Lower lobe of right lung (tissue), 2 donors: ENCODE results near the gene PCID2. TPM values are rescaled to one million over a fixed set of nuclear protein-coding genes. Genes with fewer than 3 reads are reported as not detected.
"Not testable (repeated sequence)": the region's sequence is repeated elsewhere in the genome, so short reads cannot be mapped to it uniquely, and the experiment has no call there.

Experiments
- ATAC-seq, 2 donors: fragments of 200-7000 bp; cut with Tn5 transposase; one replicate each; pipeline ENCODE4 v1.9.1; 2020 to 2022; ENCODE audit warnings: mild to moderate bottlenecking in 2 of 2, moderate library complexity in 2 of 2
- DNase-seq: peaks from one replicate; pipeline ENCODE4 v3.0.0-alpha.2; 2020
- H3K27ac ChIP-seq: fragments of 200-600 bp; one replicate; pipeline ENCODE4 v1.8.0; 2022
- H3K27me3 ChIP-seq: fragments of 200-600 bp; one replicate; pipeline ENCODE4 v1.8.0; 2022; ENCODE audit warnings: low read depth
- H3K36me3 ChIP-seq: fragments of 200-600 bp; one replicate; pipeline ENCODE4 v1.8.0; 2022; ENCODE audit warnings: mild to moderate bottlenecking
- H3K4me1 ChIP-seq: fragments of 200-600 bp; one replicate; pipeline ENCODE4 v1.8.0; 2022
- H3K4me3 ChIP-seq: fragments of 200-600 bp; one replicate; pipeline ENCODE4 v1.8.0; 2022; ENCODE audit warnings: mild to moderate bottlenecking
- H3K9me3 ChIP-seq: fragments of 200-600 bp; one replicate; pipeline ENCODE4 v1.8.0; 2022
- intact Hi-C: fragments of 100-400 bp; cut with DNase I; formaldehyde crosslinking; loops from one replicate; pipeline ENCODE4 v1.11.0; 2022
- total RNA-seq: library from RNA; stranded (reverse); fragmentation: NEBNext Ultra II Directional; extraction: Animal tissue kit (Norgen Biotek cat#: 25700); gene quantifications from one replicate; pipeline ENCODE4 v1.2.1, GENCODE V29; 2021
- TF ChIP-seq, protein P1 (sequence below): fragments of 200-600 bp; IDR thresholded peaks from one replicate; pipeline ENCODE4 v1.8.0; 2022; ENCODE audit warnings: antibody characterized with exemption, mild to moderate bottlenecking
- donor health status: DM: no; HTN: yes; CAD: no; lungs with severe emphysema.

The PCID2 gene
- total RNA-seq, 1 donor from 2014 or later = 35.1 TPM

DNA sequence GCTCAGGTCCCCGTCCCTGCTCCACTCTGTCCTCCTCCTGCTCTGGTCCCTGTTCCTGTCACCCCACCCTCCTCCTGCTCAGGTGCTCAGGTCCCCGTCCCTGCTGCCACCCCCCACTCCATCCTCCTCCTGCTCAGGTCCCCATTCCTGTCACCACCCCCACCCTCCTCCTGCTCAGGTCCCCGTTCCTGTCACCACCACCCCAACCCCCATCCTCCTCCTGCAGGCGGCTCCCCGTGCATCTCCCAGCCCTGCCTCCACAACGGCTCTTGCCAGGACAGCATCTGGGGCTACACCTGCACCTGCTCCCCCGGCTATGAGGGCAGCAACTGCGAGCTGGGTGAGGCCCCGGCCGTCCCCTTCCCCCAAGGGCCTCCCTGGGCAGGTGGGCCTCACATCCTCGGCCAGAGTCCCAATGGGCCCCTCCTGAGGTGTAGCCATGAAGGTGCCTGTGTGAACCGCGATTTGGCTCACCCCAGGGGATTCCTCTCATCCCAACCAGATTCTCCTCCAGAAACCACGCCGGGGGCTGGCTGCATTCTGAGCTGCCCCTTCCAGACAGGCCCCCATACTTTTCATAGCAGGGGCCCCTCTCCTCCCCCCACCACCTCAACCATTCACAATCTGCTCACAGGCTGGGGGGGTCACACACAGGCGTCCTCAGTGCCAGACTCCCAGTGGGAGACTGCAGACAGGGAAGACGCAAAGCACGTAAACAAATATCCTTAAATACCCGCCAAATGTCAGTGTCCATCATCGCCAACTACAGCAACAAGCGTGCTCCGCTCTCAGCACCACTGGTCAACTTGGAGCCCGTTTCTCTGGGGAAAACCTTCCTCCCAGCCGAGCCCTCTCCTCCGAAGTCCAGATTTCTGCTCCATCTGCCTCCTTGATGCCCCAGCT, 45.4 kb downstream of the PCID2 start:
- H3K4me3 ChIP-seq = no peak overlapping the region
- peaks cover 22% of the 10 kb centered on the region for H3K27me3 ChIP-seq
- no peaks in the 10 kb centered on the region for H3K36me3 ChIP-seq
- DNase-seq = no peak
- TF ChIP-seq, protein P1, sequence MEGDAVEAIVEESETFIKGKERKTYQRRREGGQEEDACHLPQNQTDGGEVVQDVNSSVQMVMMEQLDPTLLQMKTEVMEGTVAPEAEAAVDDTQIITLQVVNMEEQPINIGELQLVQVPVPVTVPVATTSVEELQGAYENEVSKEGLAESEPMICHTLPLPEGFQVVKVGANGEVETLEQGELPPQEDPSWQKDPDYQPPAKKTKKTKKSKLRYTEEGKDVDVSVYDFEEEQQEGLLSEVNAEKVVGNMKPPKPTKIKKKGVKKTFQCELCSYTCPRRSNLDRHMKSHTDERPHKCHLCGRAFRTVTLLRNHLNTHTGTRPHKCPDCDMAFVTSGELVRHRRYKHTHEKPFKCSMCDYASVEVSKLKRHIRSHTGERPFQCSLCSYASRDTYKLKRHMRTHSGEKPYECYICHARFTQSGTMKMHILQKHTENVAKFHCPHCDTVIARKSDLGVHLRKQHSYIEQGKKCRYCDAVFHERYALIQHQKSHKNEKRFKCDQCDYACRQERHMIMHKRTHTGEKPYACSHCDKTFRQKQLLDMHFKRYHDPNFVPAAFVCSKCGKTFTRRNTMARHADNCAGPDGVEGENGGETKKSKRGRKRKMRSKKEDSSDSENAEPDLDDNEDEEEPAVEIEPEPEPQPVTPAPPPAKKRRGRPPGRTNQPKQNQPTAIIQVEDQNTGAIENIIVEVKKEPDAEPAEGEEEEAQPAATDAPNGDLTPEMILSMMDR = no peak
- peak; percentile 5 to 14 for ATAC-seq
- H3K9me3 ChIP-seq = no peaks in the 10 kb centered on the region
- no peaks in the 10 kb centered on the region for H3K4me1 ChIP-seq
- intact Hi-C loops = no loop called here
- no peak overlapping the region for H3K27ac ChIP-seq

DNA sequence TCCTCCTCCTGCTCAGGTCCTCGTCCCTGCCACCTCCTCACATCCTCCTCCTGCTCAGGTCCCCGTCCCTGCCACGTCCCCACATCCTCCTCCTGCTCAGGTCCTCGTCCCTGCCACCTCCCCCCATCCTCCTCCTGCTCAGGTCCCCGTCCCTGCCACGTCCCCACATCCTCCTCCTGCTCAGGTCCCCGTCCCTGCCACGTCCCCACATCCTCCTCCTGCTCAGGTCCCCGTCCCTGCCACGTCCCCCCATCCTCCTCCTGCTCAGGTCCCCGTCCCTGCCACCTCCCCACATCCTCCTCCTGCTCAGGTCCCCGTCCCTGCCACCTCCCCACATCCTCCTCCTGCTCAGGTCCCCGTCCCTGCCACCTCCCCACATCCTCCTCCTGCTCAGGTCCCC, 46.5 kb downstream of the PCID2 start:
- H3K4me3 ChIP-seq, H3K27ac ChIP-seq, intact Hi-C loops, H3K4me1 ChIP-seq, H3K36me3 ChIP-seq, ATAC-seq, DNase-seq, H3K9me3 ChIP-seq: not testable (repeated sequence)
- H3K27me3 ChIP-seq = peaks cover 22% of the 10 kb centered on the region

DNA sequence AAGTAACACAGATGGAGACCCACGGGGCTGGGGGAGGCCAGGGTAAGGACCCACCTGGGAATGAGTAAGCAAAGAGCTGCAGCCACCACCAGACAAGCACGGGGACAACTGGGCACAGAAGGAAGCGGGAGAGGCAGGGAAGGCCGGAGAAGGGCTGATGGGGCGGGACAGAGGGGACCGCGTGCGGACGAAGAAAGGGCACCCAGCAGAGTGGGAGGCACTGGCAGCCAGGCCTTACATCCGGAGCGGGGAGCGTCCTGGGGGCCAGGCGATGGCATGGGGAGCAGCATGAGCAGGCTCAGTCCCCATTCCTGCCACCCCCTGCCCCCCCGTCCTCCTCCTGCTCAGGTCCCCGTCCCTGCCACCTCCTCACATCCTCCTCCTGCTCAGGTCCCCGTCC, 47.0 kb downstream of the PCID2 start:
- ATAC-seq = no peak
- DNase-seq = no peak
- peaks cover 22% of the 10 kb centered on the region for H3K27me3 ChIP-seq

DNA sequence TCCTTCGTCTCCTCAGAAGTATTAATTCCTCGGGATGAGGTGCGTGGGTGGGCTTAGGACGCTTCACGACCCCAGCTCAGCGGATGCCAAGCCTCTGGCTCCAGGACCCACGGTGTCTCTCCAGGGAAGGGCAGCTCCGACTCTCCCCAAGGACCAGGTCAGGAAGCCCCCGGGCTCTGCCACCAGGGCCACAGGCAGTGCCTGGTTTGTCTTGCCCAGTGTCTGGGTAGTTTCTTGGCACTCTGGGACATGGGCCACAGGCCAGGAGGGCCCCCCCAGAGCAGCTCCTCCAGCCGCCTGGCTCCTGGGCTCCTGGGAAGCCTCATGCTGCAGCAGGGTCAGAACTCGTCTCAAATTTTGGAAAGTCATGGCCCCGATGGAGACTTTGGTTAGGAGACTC, 47.5 kb downstream of the PCID2 start:
- no peak for ATAC-seq

More for the DNA sequence above, 47.0 kb downstream of the PCID2 start:
- TF ChIP-seq, protein P1 = no peak
- H3K36me3 ChIP-seq = no peaks in the 10 kb centered on the region
- no peak overlapping the region for H3K27ac ChIP-seq
- no peaks in the 10 kb centered on the region for H3K9me3 ChIP-seq
- no peaks in the 10 kb centered on the region for H3K4me1 ChIP-seq
- no peak overlapping the region for H3K4me3 ChIP-seq
- intact Hi-C loops = no loop called here

DNA sequence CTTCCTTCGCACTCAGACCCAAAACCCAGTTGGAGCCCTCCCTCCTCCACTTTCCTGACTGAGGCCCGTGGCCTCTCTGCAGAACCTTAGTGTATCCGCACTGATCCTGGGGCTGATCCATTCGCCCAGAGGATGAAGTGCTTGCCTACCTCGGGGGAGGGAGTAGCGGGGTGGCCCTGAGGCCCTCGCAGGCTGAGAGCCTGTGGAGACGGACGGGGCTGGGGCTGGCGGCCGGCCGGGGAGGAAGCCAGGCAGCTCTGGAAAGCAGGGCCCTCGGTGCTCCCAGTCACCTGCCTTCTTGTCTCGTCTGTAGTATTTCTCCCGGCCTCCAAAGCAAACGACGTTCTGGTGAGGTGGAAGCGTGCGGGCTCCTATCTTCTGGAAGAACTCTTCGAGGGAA, 48.8 kb downstream of the PCID2 start:
- H3K27ac ChIP-seq = no peak overlapping the region
- H3K27me3 ChIP-seq = peaks cover 22% of the 10 kb centered on the region
- H3K4me3 ChIP-seq = no peak overlapping the region
- no peaks in the 10 kb centered on the region for H3K9me3 ChIP-seq
- H3K4me1 ChIP-seq = no peaks in the 10 kb centered on the region
- H3K36me3 ChIP-seq = no peaks in the 10 kb centered on the region
- no peak for DNase-seq
- ATAC-seq = no peak
- TF ChIP-seq, protein P1 = no peak
- intact Hi-C loops = no loop called here

More for the DNA sequence above, 47.5 kb downstream of the PCID2 start:
- Histone ChIP-seq H3K4me3 (no peak overlapping the region), H3K36me3 (no peaks in the 10 kb centered on the region), H3K4me1 (no peaks in the 10 kb centered on the region), H3K27ac (no peak overlapping the region), H3K9me3 (no peaks in the 10 kb centered on the region), H3K27me3 (peaks cover 22% of the 10 kb centered on the region)
- DNase-seq = no peak
- TF ChIP-seq, protein P1 = no peak
- intact Hi-C loops = no loop called here

DNA sequence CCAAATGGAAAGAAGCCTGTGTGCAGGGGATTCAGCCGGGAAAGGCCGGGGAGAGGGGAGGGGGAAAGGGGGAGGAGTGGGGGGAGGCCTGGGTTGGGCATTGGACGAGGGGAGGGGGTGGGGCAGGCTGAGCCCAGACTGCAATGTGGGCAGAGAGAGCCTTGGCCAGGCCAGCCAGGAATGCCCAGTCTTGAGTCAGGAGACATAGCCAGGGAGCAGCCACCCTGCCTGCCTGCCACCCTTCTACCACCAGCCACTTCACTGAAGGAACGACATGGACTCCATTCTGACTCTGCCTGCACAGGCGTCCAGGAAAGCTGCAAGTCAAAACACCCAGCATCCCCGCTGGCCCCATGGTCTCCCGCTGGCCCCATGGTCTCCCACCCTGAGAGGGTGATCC, 49.5 kb downstream of the PCID2 start:
- Histone ChIP-seq H3K9me3 (no peaks in the 10 kb centered on the region), H3K36me3 (no peaks in the 10 kb centered on the region), H3K4me3 (no peak overlapping the region), H3K27ac (no peak overlapping the region), H3K27me3 (peaks cover 22% of the 10 kb centered on the region), H3K4me1 (peaks cover 4% of the 10 kb centered on the region)
- intact Hi-C loops = no loop called here
- ATAC-seq (no peak), DNase-seq (no peak)
- TF ChIP-seq, protein P1 = no peak
